A673 (cell line): ENCODE data around the gene RBMS1. TPM values are rescaled to one million over a fixed set of nuclear protein-coding genes. Genes with fewer than 3 reads are reported as not detected.

Source experiments
- BruUV-seq: library from RNA; stranded (reverse); fragments of 400-500 nt; replicated peaks from 2 replicates; lab custom pipeline; 2021; lab: Mats Ljungman, UMichigan
- CTCF ChIA-PET: fragments of 300-600 bp; sonication (Branson Sonifier 250); formaldehyde crosslinking; loops from one replicate; lab custom pipeline; 2022; ENCODE audit warnings: antibody characterized with exemption; lab: Charles Lee
- POLR2A ChIA-PET: fragments of 300-600 bp; sonication (Branson Sonifier 250); formaldehyde crosslinking; loops from one replicate; lab custom pipeline; 2022; ENCODE audit warnings: antibody characterized with exemption; ENCODE audit not compliant: low non-redundant PET; lab: Charles Lee
- DNase-seq: peaks from one replicate; pipeline ENCODE4 v3.0.0-alpha.2; 2015; ENCODE audit warnings: low spot score
- H3K27ac ChIP-seq: fragments of 200-600 bp; sonication (generic); 2 replicates; pipeline ENCODE4 v1.5.1; 2016; ENCODE audit warnings: mixed run types, low read depth, mild to moderate bottlenecking, mixed read lengths, antibody characterized with exemption, low read length; ENCODE audit not compliant: poor library complexity, severe bottlenecking
- H3K27me3 ChIP-seq: fragments of 200-600 bp; sonication (generic); replicated peaks from 2 replicates; pipeline ENCODE4 v1.6.1; 2017; ENCODE audit warnings: mixed run types, low read depth, mild to moderate bottlenecking, mixed read lengths, antibody characterized with exemption, low read length; ENCODE audit not compliant: insufficient read depth, poor library complexity
- H3K36me3 ChIP-seq: fragments of 200-600 bp; sonication (generic); 2 replicates; pipeline ENCODE4 v1.6.1; 2016; ENCODE audit warnings: mixed run types, mild to moderate bottlenecking, mixed read lengths, antibody characterized with exemption, low read length; ENCODE audit not compliant: insufficient read depth, poor library complexity, severe bottlenecking
- H3K4me1 ChIP-seq: fragments of 200-600 bp; sonication (generic); 2 replicates; pipeline ENCODE4 v1.6.1; 2017; ENCODE audit warnings: mixed run types, mild to moderate bottlenecking, mixed read lengths, antibody characterized with exemption, low read length; ENCODE audit not compliant: insufficient read depth, poor library complexity, severe bottlenecking
- H3K4me3 ChIP-seq: fragments of 200-600 bp; sonication (generic); 2 replicates; pipeline ENCODE4 v1.5.1; 2016; ENCODE audit warnings: low read depth, mixed run types, mild to moderate bottlenecking, mixed read lengths, low read length; ENCODE audit not compliant: poor library complexity, severe bottlenecking
- H3K9me3 ChIP-seq: fragments of 200-600 bp; sonication (generic); 2 replicates; pipeline ENCODE4 v1.6.1; 2016; ENCODE audit warnings: mixed run types, low read depth, mild to moderate bottlenecking, mixed read lengths, antibody characterized with exemption, low read length; ENCODE audit not compliant: poor library complexity, severe bottlenecking
- CTCF ChIP-seq: fragments of 300-800, 200-600 bp; sonication (generic); conservative IDR thresholded peaks from 2 replicates; pipeline ENCODE4 v1.5.1; 2017; ENCODE audit warnings: low read depth, mild to moderate bottlenecking, antibody characterized with exemption, low read length, moderate library complexity, mixed read lengths
- EZH2 ChIP-seq: fragments of 200-600 bp; sonication (generic); IDR thresholded peaks from 2 replicates; pipeline ENCODE4 v1.6.1; 2017; ENCODE audit warnings: borderline replicate concordance, low read depth, mild to moderate bottlenecking, mixed read lengths, antibody characterized with exemption, low read length; ENCODE audit not compliant: poor library complexity, severe bottlenecking
- intact Hi-C: fragments of 100-400 bp; cut with micrococcal nuclease; formaldehyde crosslinking; loops from one replicate; pipeline ENCODE4 v1.10.0; 2022; ENCODE audit not compliant: unreplicated experiment
- total RNA-seq: library from RNA; stranded (reverse); gene quantifications from 2 replicates; pipeline ENCODE4 v1.2.3, GENCODE V29; 2021

The RBMS1 gene
- total RNA-seq, 1 experiment from 2014 or later, result 84.9 TPM

GRCh38 chr2:160389875-160390274, 103.7 kb downstream of the RBMS1 start:
- peak; percentile 74 for DNase-seq
- intact Hi-C loops, result no loop called here

GRCh38 chr2:160388464-160389263, 104.9 kb downstream of the RBMS1 start:
- BruUV-seq, result no TSS peak
- intact Hi-C loops, result no loop called here
- Histone ChIP-seq H3K27me3 (no peaks in the 10 kb centered on the region), H3K9me3 (no peaks in the 10 kb centered on the region), H3K4me1 (peaks cover 66% of the 10 kb centered on the region), H3K4me3 (no peak overlapping the region), H3K27ac (no peak overlapping the region), H3K36me3 (no peaks in the 10 kb centered on the region)
- ChIA-PET POLR2A (no interaction called here), CTCF (no interaction called here)
- DNase-seq, result no peak
- no peak for TF ChIP-seq EZH2
- TF ChIP-seq CTCF, result no peak

More at GRCh38 chr2:160389875-160390274, 103.7 kb downstream of the RBMS1 start:
- POLR2A ChIA-PET, result no interaction called here
- Histone ChIP-seq H3K27me3 (no peaks in the 10 kb centered on the region), H3K36me3 (no peaks in the 10 kb centered on the region), H3K4me1 (peaks cover 78% of the 10 kb centered on the region), H3K27ac (peak overlapping the region; percentile 35), H3K9me3 (no peaks in the 10 kb centered on the region), H3K4me3 (no peak overlapping the region)
- CTCF ChIA-PET, result no interaction called here
- no TSS peak for BruUV-seq
- no peak for TF ChIP-seq EZH2
- no peak for TF ChIP-seq CTCF

GRCh38 chr2:160387558-160388262, 105.9 kb downstream of the RBMS1 start:
- peak overlapping the region; percentile 35 for H3K27ac ChIP-seq
- no peak for DNase-seq
- BruUV-seq, result no TSS peak

More at GRCh38 chr2:160387558-160388262, 105.9 kb downstream of the RBMS1 start:
- H3K9me3 ChIP-seq, result no peaks in the 10 kb centered on the region
- no peak overlapping the region for H3K4me3 ChIP-seq
- peaks cover 68% of the 10 kb centered on the region for H3K4me1 ChIP-seq
- POLR2A ChIA-PET, result no interaction called here
- intact Hi-C loops, result no loop called here
- TF ChIP-seq CTCF (no peak), EZH2 (no peak)
- H3K27me3 ChIP-seq, result no peaks in the 10 kb centered on the region
- H3K36me3 ChIP-seq, result no peaks in the 10 kb centered on the region
- CTCF ChIA-PET, result no interaction called here
